OCI-LY3 (cell line): ENCODE results near the gene HERC6.
"Not testable (repeated sequence)": the region's sequence is repeated elsewhere in the genome, so short reads cannot be mapped to it uniquely, and the experiment has no call there.

Source experiments
- H2AFZ ChIP-seq: fragments of 200-600, 300-600 bp; shearing (Covaris generic); 2 replicates; pipeline ENCODE4 v1.6.0; 2014; ENCODE audit warnings: antibody characterized with exemption, low read depth, low read length
- H3K27ac ChIP-seq: fragments of 200-600, 300-600 bp; sonication (generic); 2 replicates; pipeline ENCODE4 v1.5.1; 2014; ENCODE audit warnings: mild to moderate bottlenecking, low read length, moderate library complexity, mixed read lengths
- H3K27me3 ChIP-seq: fragments of 200-600, 300-600 bp; sonication (generic); 2 replicates; pipeline ENCODE4 v1.6.1; 2014; ENCODE audit warnings: low read depth, low read length, mixed read lengths
- H3K36me3 ChIP-seq: fragments of 200-600, 300-600 bp; sonication (generic); replicated peaks from 2 replicates; pipeline ENCODE3; 2014; ENCODE audit warnings: low read depth, low read length, mixed read lengths
- H3K4me1 ChIP-seq: fragments of 300-600, 200-600 bp; sonication (generic); 2 replicates; pipeline ENCODE4 v1.6.1; 2014; ENCODE audit warnings: low read length, mixed read lengths
- H3K4me2 ChIP-seq: fragments of 200-600, 300-600 bp; sonication (generic); 2 replicates; pipeline ENCODE4 v1.6.1; 2014; ENCODE audit warnings: low read length, mixed read lengths
- H3K4me3 ChIP-seq: fragments of 300-600, 200-600 bp; sonication (generic); 2 replicates; pipeline ENCODE4 v1.5.1; 2014; ENCODE audit warnings: antibody characterized with exemption, mild to moderate bottlenecking, low read length, moderate library complexity
- H3K79me2 ChIP-seq: fragments of 300-600, 200-600 bp; shearing (Covaris generic); 2 replicates; pipeline ENCODE4 v1.6.1; 2014; ENCODE audit warnings: mild to moderate bottlenecking, low read length, mixed read lengths
- H3K9ac ChIP-seq: fragments of 300-600, 200-600 bp; shearing (Covaris generic); 2 replicates; pipeline ENCODE4 v1.6.0; 2014; ENCODE audit warnings: mild to moderate bottlenecking, low read length, moderate library complexity
- H3K9me3 ChIP-seq: fragments of 200-600, 300-600 bp; shearing (Covaris generic); 2 replicates; pipeline ENCODE4 v1.6.1; 2014; ENCODE audit warnings: low read length, mixed read lengths; ENCODE audit not compliant: insufficient read depth
- H4K20me1 ChIP-seq: fragments of 200-600, 300-600 bp; sonication (generic); 2 replicates; pipeline ENCODE4 v1.6.1; 2016; ENCODE audit warnings: low read length, mixed read lengths; ENCODE audit not compliant: insufficient read depth
- EZH2phosphoT487 ChIP-seq: fragments of 200-600 bp; shearing (Covaris generic); IDR thresholded peaks from 2 replicates; pipeline ENCODE4 v1.6.1; 2018; ENCODE audit warnings: antibody characterized with exemption, mixed run types, low read depth
- TF ChIP-seq, protein P1 (sequence below): fragments of 200-600, 300-600 bp; sonication (generic); IDR thresholded peaks from 2 replicates; pipeline ENCODE4 v1.5.1; 2014; ENCODE audit warnings: antibody characterized with exemption, low read length, low read depth

Gene HERC6

DNA sequence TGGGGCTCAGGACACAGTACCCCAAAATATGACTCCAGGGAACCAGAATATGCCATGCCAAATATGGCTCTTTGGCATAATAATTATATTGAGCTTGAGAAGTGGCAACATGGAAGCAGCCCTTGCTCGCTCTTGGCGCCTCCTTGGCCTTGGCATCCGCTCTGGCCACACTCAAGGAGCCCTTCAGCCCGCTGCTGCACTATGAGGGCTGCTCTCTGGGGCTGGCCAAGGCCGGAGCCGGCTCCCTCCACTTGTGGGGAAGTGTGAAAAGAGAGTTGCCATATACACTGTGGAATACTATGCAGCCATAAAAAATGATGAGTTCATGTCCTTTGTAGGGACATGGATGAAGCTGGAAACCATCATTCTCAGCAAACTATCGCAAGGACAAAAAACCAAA, 18.4 kb upstream of the HERC6 start:
- H3K4me3 ChIP-seq: no peak overlapping the region
- H3K27ac ChIP-seq: no peak overlapping the region
- no peaks in the 10 kb centered on the region for H3K9me3 ChIP-seq
- H3K4me1 ChIP-seq: no peaks in the 10 kb centered on the region
- no peaks in the 10 kb centered on the region for H3K79me2 ChIP-seq
- no peaks in the 10 kb centered on the region for H3K36me3 ChIP-seq
- H3K9ac ChIP-seq: no peak overlapping the region
- no peak overlapping the region for H3K4me2 ChIP-seq
- H3K27me3 ChIP-seq: no peaks in the 10 kb centered on the region
- H4K20me1 ChIP-seq: no peaks in the 10 kb centered on the region
- no peak overlapping the region for H2AFZ ChIP-seq
- TF ChIP-seq EZH2phosphoT487: no peak
- TF ChIP-seq, protein P1, sequence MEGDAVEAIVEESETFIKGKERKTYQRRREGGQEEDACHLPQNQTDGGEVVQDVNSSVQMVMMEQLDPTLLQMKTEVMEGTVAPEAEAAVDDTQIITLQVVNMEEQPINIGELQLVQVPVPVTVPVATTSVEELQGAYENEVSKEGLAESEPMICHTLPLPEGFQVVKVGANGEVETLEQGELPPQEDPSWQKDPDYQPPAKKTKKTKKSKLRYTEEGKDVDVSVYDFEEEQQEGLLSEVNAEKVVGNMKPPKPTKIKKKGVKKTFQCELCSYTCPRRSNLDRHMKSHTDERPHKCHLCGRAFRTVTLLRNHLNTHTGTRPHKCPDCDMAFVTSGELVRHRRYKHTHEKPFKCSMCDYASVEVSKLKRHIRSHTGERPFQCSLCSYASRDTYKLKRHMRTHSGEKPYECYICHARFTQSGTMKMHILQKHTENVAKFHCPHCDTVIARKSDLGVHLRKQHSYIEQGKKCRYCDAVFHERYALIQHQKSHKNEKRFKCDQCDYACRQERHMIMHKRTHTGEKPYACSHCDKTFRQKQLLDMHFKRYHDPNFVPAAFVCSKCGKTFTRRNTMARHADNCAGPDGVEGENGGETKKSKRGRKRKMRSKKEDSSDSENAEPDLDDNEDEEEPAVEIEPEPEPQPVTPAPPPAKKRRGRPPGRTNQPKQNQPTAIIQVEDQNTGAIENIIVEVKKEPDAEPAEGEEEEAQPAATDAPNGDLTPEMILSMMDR: no peak

DNA sequence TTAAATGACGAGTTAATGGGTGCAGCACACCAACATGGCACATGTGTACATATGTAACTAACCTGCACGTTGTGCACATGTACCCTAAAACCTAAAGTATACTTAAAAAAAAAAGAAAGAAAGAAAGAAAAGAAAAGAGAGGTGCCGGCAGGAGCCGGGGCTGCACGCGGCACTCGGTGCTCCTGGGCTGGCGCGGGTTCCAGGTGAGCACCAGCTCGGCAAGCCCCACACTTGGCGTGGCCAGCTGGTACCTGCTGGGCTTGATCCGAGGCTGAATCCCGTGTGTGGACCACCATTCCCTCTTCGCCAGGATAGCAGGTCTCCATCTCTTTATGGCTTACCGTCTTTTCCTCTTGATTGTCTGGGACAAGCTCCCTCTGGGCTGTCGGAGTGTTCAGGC, 17.9 kb upstream of the HERC6 start:
- Histone ChIP-seq H3K9me3 (no peaks in the 10 kb centered on the region), H3K9ac (no peak overlapping the region), H3K36me3 (no peaks in the 10 kb centered on the region), H3K4me2 (no peak overlapping the region), H3K27me3 (no peaks in the 10 kb centered on the region), H3K79me2 (no peaks in the 10 kb centered on the region), H4K20me1 (no peaks in the 10 kb centered on the region), H2AFZ (no peak overlapping the region), H3K4me3 (no peak overlapping the region), H3K4me1 (no peaks in the 10 kb centered on the region), H3K27ac (no peak overlapping the region)
- TF ChIP-seq EZH2phosphoT487: no peak
- TF ChIP-seq, protein P1: no peak

DNA sequence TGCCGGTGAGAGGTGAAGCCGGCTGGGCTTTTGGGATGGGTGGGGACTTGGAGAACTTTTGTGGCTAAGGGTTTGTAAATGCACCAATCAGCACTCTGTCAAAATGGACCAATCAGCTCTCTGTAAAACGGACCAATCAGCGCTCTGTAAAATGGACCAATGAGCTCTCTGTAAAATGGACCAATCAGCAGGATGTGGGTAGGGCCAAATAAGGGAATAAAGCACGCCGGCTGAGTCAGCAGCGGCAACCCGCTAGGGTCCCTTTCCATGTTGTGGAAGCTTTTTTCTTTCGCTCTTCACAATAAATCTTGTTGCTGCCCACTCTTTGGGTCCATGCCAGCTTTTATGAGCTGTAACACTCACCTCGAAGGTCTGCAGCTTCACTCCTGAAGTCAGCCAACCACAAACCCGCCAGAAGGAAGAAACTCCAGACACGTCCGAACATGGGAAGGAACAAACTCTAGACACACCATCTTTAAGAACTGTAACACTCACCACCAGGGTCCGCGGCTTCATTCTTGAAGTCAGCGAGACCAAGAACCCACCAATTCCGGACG, 17.4 kb upstream of the HERC6 start:
- H3K27ac ChIP-seq, H3K9me3 ChIP-seq, H3K27me3 ChIP-seq, H3K36me3 ChIP-seq, H3K79me2 ChIP-seq, H3K4me1 ChIP-seq, H3K4me3 ChIP-seq, H2AFZ ChIP-seq, H3K4me2 ChIP-seq, H3K9ac ChIP-seq, H4K20me1 ChIP-seq: not testable (repeated sequence)

DNA sequence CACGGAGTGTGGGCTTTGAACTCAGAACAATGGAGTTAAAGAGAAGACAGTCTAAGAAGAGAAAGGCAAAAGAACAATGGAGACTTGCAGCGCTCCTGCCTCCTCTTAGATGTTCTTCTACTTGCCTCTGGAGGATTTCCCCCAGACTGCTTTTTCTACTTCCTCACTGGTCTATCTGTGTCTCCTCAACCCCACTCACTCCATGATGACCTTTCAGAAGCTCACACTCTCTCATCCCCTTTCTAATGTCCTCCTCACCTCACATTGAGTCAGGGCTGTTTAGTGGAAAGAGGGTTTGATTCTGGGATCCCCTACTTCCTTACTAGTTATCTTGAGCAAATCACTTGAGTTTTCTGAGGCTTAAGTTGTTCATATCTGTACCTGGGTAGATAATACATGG, 12.2 kb upstream of the HERC6 start:
- H3K9me3 ChIP-seq: no peaks in the 10 kb centered on the region
- H3K4me2 ChIP-seq: no peak overlapping the region
- no peaks in the 10 kb centered on the region for H4K20me1 ChIP-seq
- H3K36me3 ChIP-seq: no peaks in the 10 kb centered on the region
- H3K4me1 ChIP-seq: no peaks in the 10 kb centered on the region
- TF ChIP-seq, protein P1: no peak
- no peak for TF ChIP-seq EZH2phosphoT487
- H3K79me2 ChIP-seq: no peaks in the 10 kb centered on the region
- no peak overlapping the region for H3K27ac ChIP-seq
- peak overlapping the region; percentile 28; the same call in 1 of the 2 replicates for H2AFZ ChIP-seq
- H3K9ac ChIP-seq: no peak overlapping the region
- no peaks in the 10 kb centered on the region for H3K27me3 ChIP-seq
- H3K4me3 ChIP-seq: no peak overlapping the region

DNA sequence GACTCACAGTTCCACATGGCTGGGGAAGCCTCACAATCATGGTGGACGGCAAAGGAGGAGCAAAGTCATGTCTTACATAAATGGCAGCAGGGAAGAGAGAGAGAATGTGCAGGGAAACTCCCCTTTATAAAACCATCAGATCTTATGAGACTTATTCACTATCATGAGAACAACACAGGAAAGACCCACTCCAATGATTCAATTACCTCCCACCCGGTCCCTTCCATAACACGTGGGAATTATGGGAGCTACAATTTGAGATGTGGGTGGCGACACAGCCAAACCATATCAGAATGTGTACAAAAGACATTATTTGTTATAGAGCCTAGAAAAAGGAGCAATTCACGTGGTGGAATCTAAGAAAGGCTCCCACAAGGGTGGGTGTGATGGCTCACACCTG, 10.8 kb upstream of the HERC6 start:
- H3K36me3 ChIP-seq: no peaks in the 10 kb centered on the region
- H3K9ac ChIP-seq: no peak overlapping the region
- no peaks in the 10 kb centered on the region for H4K20me1 ChIP-seq
- H3K4me3 ChIP-seq: no peak overlapping the region
- no peaks in the 10 kb centered on the region for H3K27me3 ChIP-seq
- no peaks in the 10 kb centered on the region for H3K9me3 ChIP-seq
- H3K27ac ChIP-seq: no peak overlapping the region
- H3K4me2 ChIP-seq: no peak overlapping the region
- TF ChIP-seq EZH2phosphoT487: no peak
- TF ChIP-seq, protein P1: no peak
- H3K79me2 ChIP-seq: no peaks in the 10 kb centered on the region
- H3K4me1 ChIP-seq: no peaks in the 10 kb centered on the region
- no peak overlapping the region for H2AFZ ChIP-seq
